Panc1 (cell line): ENCODE data around the gene ALG12.

ENCODE experiments used
- TF ChIP-seq, protein P1 (sequence below): fragments of 450-650 bp; IDR thresholded peaks from 2 replicates; pipeline ENCODE4 v1.5.1; 2017; ENCODE audit warnings: mild to moderate bottlenecking
- TF ChIP-seq, protein P2 (sequence below), 2 experiments: IDR thresholded peaks; 2 replicates each; pipeline ENCODE4 v1.6.1; 2011 to 2012; ENCODE audit warnings: low read depth in 2 of 2, control low read depth in 1 of 2, low read length in 1 of 2, mild to moderate bottlenecking in 1 of 2, moderate library complexity in 1 of 2; ENCODE audit not compliant: insufficient read depth in 1 of 2

DNA sequence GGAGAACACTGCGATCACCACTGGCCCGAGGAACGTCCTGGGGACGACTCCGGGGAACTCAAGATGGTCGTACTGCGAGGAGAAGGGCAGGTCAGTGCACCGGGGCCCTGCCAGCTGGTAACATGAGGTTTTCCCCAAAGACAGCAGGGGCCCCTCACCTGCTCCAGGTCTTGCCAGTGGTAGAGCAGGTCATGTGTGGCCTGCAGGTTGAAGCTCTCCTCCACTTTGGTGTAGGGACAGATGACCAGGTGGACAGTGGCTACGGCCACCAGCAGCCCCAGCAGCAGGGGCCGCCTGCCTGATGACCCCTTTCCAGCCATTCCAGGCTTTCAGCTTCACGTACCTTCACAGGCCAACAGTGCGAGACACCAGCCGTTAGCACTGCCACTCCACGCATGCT is 4.8 kb downstream of the ALG12 start:
- TF ChIP-seq, protein P1, sequence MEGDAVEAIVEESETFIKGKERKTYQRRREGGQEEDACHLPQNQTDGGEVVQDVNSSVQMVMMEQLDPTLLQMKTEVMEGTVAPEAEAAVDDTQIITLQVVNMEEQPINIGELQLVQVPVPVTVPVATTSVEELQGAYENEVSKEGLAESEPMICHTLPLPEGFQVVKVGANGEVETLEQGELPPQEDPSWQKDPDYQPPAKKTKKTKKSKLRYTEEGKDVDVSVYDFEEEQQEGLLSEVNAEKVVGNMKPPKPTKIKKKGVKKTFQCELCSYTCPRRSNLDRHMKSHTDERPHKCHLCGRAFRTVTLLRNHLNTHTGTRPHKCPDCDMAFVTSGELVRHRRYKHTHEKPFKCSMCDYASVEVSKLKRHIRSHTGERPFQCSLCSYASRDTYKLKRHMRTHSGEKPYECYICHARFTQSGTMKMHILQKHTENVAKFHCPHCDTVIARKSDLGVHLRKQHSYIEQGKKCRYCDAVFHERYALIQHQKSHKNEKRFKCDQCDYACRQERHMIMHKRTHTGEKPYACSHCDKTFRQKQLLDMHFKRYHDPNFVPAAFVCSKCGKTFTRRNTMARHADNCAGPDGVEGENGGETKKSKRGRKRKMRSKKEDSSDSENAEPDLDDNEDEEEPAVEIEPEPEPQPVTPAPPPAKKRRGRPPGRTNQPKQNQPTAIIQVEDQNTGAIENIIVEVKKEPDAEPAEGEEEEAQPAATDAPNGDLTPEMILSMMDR, result no peak
- TF ChIP-seq, protein P2, sequence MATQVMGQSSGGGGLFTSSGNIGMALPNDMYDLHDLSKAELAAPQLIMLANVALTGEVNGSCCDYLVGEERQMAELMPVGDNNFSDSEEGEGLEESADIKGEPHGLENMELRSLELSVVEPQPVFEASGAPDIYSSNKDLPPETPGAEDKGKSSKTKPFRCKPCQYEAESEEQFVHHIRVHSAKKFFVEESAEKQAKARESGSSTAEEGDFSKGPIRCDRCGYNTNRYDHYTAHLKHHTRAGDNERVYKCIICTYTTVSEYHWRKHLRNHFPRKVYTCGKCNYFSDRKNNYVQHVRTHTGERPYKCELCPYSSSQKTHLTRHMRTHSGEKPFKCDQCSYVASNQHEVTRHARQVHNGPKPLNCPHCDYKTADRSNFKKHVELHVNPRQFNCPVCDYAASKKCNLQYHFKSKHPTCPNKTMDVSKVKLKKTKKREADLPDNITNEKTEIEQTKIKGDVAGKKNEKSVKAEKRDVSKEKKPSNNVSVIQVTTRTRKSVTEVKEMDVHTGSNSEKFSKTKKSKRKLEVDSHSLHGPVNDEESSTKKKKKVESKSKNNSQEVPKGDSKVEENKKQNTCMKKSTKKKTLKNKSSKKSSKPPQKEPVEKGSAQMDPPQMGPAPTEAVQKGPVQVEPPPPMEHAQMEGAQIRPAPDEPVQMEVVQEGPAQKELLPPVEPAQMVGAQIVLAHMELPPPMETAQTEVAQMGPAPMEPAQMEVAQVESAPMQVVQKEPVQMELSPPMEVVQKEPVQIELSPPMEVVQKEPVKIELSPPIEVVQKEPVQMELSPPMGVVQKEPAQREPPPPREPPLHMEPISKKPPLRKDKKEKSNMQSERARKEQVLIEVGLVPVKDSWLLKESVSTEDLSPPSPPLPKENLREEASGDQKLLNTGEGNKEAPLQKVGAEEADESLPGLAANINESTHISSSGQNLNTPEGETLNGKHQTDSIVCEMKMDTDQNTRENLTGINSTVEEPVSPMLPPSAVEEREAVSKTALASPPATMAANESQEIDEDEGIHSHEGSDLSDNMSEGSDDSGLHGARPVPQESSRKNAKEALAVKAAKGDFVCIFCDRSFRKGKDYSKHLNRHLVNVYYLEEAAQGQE (IDR thresholded peaks at IDR 0.05; ENCODE audit: insufficient read depth in 1 of 2, low read depth in 2 of 2, low read length in 1 of 2), result no peak
